22Rv1 (cell line): ENCODE data around the gene SPIB.
"Not testable (repeated sequence)": the region's sequence is repeated elsewhere in the genome, so short reads cannot be mapped to it uniquely, and the experiment has no call there.

Source experiments
- H3K27ac ChIP-seq: fragments of 450-650 bp; 2 replicates; pipeline ENCODE4 v1.5.1; 2017
- ZFX ChIP-seq: fragments of 450-650 bp; IDR thresholded peaks from 2 replicates; pipeline ENCODE4 v1.6.1; 2017; ENCODE audit warnings: antibody characterized with exemption, borderline replicate concordance
- TF ChIP-seq, protein P1 (sequence below): fragments of 450-650 bp; IDR thresholded peaks from 2 replicates; pipeline ENCODE4 v1.5.1; 2017; ENCODE audit warnings: mild to moderate bottlenecking

Gene SPIB

GRCh38 chr19:50437862-50438449 is 19.2 kb downstream of the SPIB start:
- no peak overlapping the region for H3K27ac ChIP-seq
- TF ChIP-seq, protein P1, sequence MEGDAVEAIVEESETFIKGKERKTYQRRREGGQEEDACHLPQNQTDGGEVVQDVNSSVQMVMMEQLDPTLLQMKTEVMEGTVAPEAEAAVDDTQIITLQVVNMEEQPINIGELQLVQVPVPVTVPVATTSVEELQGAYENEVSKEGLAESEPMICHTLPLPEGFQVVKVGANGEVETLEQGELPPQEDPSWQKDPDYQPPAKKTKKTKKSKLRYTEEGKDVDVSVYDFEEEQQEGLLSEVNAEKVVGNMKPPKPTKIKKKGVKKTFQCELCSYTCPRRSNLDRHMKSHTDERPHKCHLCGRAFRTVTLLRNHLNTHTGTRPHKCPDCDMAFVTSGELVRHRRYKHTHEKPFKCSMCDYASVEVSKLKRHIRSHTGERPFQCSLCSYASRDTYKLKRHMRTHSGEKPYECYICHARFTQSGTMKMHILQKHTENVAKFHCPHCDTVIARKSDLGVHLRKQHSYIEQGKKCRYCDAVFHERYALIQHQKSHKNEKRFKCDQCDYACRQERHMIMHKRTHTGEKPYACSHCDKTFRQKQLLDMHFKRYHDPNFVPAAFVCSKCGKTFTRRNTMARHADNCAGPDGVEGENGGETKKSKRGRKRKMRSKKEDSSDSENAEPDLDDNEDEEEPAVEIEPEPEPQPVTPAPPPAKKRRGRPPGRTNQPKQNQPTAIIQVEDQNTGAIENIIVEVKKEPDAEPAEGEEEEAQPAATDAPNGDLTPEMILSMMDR, result no peak
- TF ChIP-seq ZFX, result no peak

- not testable (repeated sequence) for H3K27ac ChIP-seq
Observed at GRCh38 chr19:50439130-50439529, 20.4 kb downstream of the SPIB start.

- TF ChIP-seq, protein P1, result no peak
- TF ChIP-seq ZFX, result no peak
- no peak overlapping the region for H3K27ac ChIP-seq
Observed at GRCh38 chr19:50444059-50444458, 25.3 kb downstream of the SPIB start.

GRCh38 chr19:50447053-50447452 is 28.3 kb downstream of the SPIB start:
- TF ChIP-seq, protein P1, result no peak
- TF ChIP-seq ZFX, result no peak
- no peak overlapping the region for H3K27ac ChIP-seq

DNA sequence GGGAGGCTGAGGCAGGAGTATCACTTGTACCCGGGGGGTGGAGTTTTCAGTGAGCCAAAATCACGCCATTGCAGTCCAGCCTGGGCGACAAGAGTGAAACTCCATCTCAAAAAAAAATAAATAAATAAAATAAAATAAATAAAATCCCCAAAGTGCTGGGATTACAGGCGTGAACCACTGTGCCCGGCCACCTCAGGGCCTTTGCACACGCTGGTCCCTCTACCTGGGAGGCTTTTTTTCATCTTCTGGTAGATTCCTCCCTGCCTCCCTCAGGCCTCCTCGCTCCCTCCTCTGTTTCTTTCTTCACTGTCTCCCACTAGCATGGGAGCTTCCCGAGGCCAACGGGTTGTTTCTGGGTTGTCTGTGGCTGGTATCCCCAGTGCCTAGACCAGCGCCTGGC is 29.0 kb downstream of the SPIB start:
- H3K27ac ChIP-seq, result no peak overlapping the region

GRCh38 chr19:50449236-50449899 is 30.6 kb downstream of the SPIB start:
- TF ChIP-seq, protein P1, result no peak
- no peak for TF ChIP-seq ZFX
- no peak overlapping the region for H3K27ac ChIP-seq

More for the DNA sequence above, 29.0 kb downstream of the SPIB start:
- TF ChIP-seq, protein P1, result no peak
- TF ChIP-seq ZFX, result no peak

GRCh38 chr19:50450369-50451222 is 31.9 kb downstream of the SPIB start:
- no peak overlapping the region for H3K27ac ChIP-seq
- TF ChIP-seq, protein P1, result no peak
- no peak for TF ChIP-seq ZFX
